Adrenal gland (tissue), 12 donors: ENCODE measurements around the gene ZNF37A. TPM values are rescaled to one million over a fixed set of nuclear protein-coding genes. Genes with fewer than 3 reads are reported as not detected.
A peak's percentile ranks its signal among the peaks of the same experiment; 100 is the strongest.

Experiments used
- DNase-seq, 7 donors: peaks; one replicate each; pipeline ENCODE4 v3.0.0-alpha.2; 2019 to 2020
- H3K27ac ChIP-seq, 5 donors: fragments of 200-600 bp; sonication (generic) in 4 of 5; 1 replicate in 3 of 5; 2 replicates in 2 of 5; pipeline versions ENCODE4 v1.5.1 to v1.8.0; 2016 to 2020; ENCODE audit warnings: mild to moderate bottlenecking in 1 of 5
- H3K27me3 ChIP-seq: fragments of 200-600 bp; 2 replicates; pipeline ENCODE4 v1.8.0; 2021
- H3K36me3 ChIP-seq, 2 donors: fragments of 200-600 bp; replicated peaks in 1 of 2; 1 replicate in 1 of 2; 2 replicates in 1 of 2; pipeline versions ENCODE4 v1.5.1 to v1.8.0; 2018 to 2022
- H3K4me1 ChIP-seq, 2 donors: fragments of 200-600 bp; replicated peaks in 1 of 2; 1 replicate in 1 of 2; 2 replicates in 1 of 2; pipeline versions ENCODE4 v1.5.1 to v1.8.0; 2018 to 2021
- H3K4me3 ChIP-seq, 4 donors: fragments of 200-600 bp; sonication (generic) in 3 of 4; one replicate each; pipeline ENCODE4 v1.5.1; 2016 to 2018
- H3K9me3 ChIP-seq, 3 donors: fragments of 200-600 bp; sonication (generic) in 1 of 3; replicated peaks in 1 of 3; 1 replicate in 2 of 3; 2 replicates in 1 of 3; pipeline versions ENCODE4 v1.5.1 to v1.8.0; 2016 to 2021
- CTCF ChIP-seq, 6 experiments: fragments of 450-650 bp in 4 of 6; fragments of 200-600 bp in 2 of 6; sonication (generic) in 1 of 6; IDR thresholded peaks; 1 replicate in 5 of 6; 2 replicates in 1 of 6; pipeline versions ENCODE4 v1.5.1 to v1.8.0; 2016 to 2021; ENCODE audit warnings: antibody characterized with exemption in 6 of 6, mild to moderate bottlenecking in 2 of 6, moderate library complexity in 1 of 6
- POLR2A ChIP-seq, 2 donors: fragments of 450-650 bp; IDR thresholded peaks; one replicate each; pipeline ENCODE4 v1.6.1; 2017; ENCODE audit warnings: antibody characterized with exemption in 2 of 2, mild to moderate bottlenecking in 2 of 2, moderate library complexity in 1 of 2
- WGBS, 4 donors: extraction: QIAGEN DNeasy Blood & Tissue Kit in 2 of 4; methylation state at CpG; one replicate each; pipeline versions ENCODE4 v1.1.5 to v1.1.7; 2013 to 2017; 5-methylcytosine and 5-hydroxymethylcytosine counted together
- intact Hi-C, 2 donors: fragments of 100-400 bp; cut with DNase I; formaldehyde crosslinking; loops; one replicate each; pipeline versions ENCODE4 v1.14.1 to v1.15.0; 2022 to 2023
- polyA plus RNA-seq, 3 donors: library from polyadenylated mRNA; stranded (reverse); fragments of 200-250 nt in 2 of 3; fragments of 350-450 nt in 1 of 3; fragmentation: Illumina TruSeq in 1 of 3; extraction: RNeasy Lipid Tissue Mini Kit (QIAGEN cat#74804) in 1 of 3; gene quantifications; one replicate each; pipeline ENCODE4 v1.2.3, GENCODE V29; 2013 to 2014
- total RNA-seq, 9 donors: library from RNA; depleted of rRNA in 4 of 9; stranded (reverse); fragments of >200 nt in 4 of 9; fragments of 120-200 nt in 1 of 9; fragmentation: NEBNext Ultra II Directional in 1 of 9; extraction: Animal tissue kit (Norgen Biotek cat#: 25700) in 1 of 9; gene quantifications; one replicate each; pipeline versions ENCODE4 v1.1.0 to v1.2.4, GENCODE V29; 2013 to 2023
- donor health status: healthy with polysubstance abuse.
- donor health status: Bipolar disorder and iron deficiency.
- donor health status: DM: yes; HTN: yes; CAD: no.
- donor health status: DM: no; HTN: no; CAD: no.
- donor health status: DM: no; HTN: no; CAD: no.
- donor health status: DM: yes; HTN: yes; CAD: no.

ZNF37A gene
- total and polyA plus RNA-seq, 12 donors: 6.5 to 20.2 (median 13.7) TPM

GRCh38 chr10:38102880-38103279 lies 8.7 kb downstream of the ZNF37A start:
- H3K27me3 ChIP-seq: no peaks in the 10 kb centered on the region
- intact Hi-C loops: no loop called here
- no peaks in the 10 kb centered on the region for H3K4me1 ChIP-seq
- DNase-seq: no peak
- no peak overlapping the region for H3K27ac ChIP-seq
- peaks cover 0 to 7% of the 10 kb centered on the region in 2 donors for H3K36me3 ChIP-seq
- TF ChIP-seq POLR2A (IDR thresholded peaks at IDR 0.05) (no peak), CTCF (IDR thresholded peaks at IDR 0.05) (no peak)
- peak overlapping the region in 1 of 4 donors; percentile 8 for H3K4me3 ChIP-seq
- WGBS, 4 donors: 93 to 100% (median 95%) methylated on average over 1 of the region's 1 CpG
- peaks cover 0 to 21% (median 0%) of the 10 kb centered on the region in 3 donors for H3K9me3 ChIP-seq

- 95 to 97% (median 97%) methylated on average over 3 of the region's 3 CpGs for WGBS, 4 donors
- Histone ChIP-seq H3K27me3 (no peaks in the 10 kb centered on the region), H3K9me3 (peaks cover 0 to 21% (median 0%) of the 10 kb centered on the region in 3 donors), H3K36me3 (peaks cover 0 to 7% of the 10 kb centered on the region in 2 donors), H3K27ac (no peak overlapping the region), H3K4me1 (no peaks in the 10 kb centered on the region), H3K4me3 (peak overlapping the region in 1 of 4 donors; percentile 8)
- TF ChIP-seq CTCF (IDR thresholded peaks at IDR 0.05): no peak
- no peak for TF ChIP-seq POLR2A (IDR thresholded peaks at IDR 0.05)
- DNase-seq: no peak
- intact Hi-C loops: no loop called here
Measured at GRCh38 chr10:38103756-38104155, 9.6 kb downstream of the ZNF37A start.

GRCh38 chr10:38112159-38112558 lies 18.0 kb downstream of the ZNF37A start:
- WGBS, 4 donors: 73 to 88% (median 84%) methylated on average over 2 of the region's 2 CpGs
- no peaks in the 10 kb centered on the region for H3K4me1 ChIP-seq
- TF ChIP-seq CTCF (IDR thresholded peaks at IDR 0.05) (no peak), POLR2A (IDR thresholded peaks at IDR 0.05) (no peak)
- DNase-seq: no peak
- H3K9me3 ChIP-seq: peaks cover 0 to 30% (median 25%) of the 10 kb centered on the region in 3 donors
- H3K4me3 ChIP-seq: no peak overlapping the region
- intact Hi-C loops: no loop called here
- H3K36me3 ChIP-seq: peaks cover 0 to 19% of the 10 kb centered on the region in 2 donors
- no peaks in the 10 kb centered on the region for H3K27me3 ChIP-seq
- H3K27ac ChIP-seq: no peak overlapping the region

- Histone ChIP-seq H3K4me3 (peak overlapping the region in 1 of 4 donors; percentile 4), H3K36me3 (peaks cover 0 to 27% of the 10 kb centered on the region in 2 donors), H3K9me3 (peaks cover 6 to 82% (median 50%) of the 10 kb centered on the region in 3 donors), H3K4me1 (no peaks in the 10 kb centered on the region), H3K27ac (no peak overlapping the region), H3K27me3 (no peaks in the 10 kb centered on the region)
- intact Hi-C loops: no loop called here
- no peak for TF ChIP-seq POLR2A (IDR thresholded peaks at IDR 0.05)
- no peak for TF ChIP-seq CTCF (IDR thresholded peaks at IDR 0.05)
- DNase-seq: no peak
- WGBS, 4 donors: 95 to 100% (median 97%) methylated on average over 3 of the region's 3 CpGs
Measured at GRCh38 chr10:38118072-38118807, 24.1 kb downstream of the ZNF37A start.
